Measurements from ENCODE around the gene GTF2F2.

Gene GTF2F2

GRCh38 chr13:45198041-45198440, 77.7 kb downstream of the GTF2F2 start:
- no CpG with 5 or more reads among the region's 2 CpGs for WGBS, 2 donors (ENCODE audit: extremely low coverage in 2 of 2, insufficient read length in 2 of 2, insufficient replicate concordance in 1 of 2)
- no peaks in the 10 kb centered on the region for H3K4me1 ChIP-seq (ENCODE audit: control insufficient read depth in 2 of 2, insufficient read depth in 1 of 2, low read depth in 1 of 2, low read length in 2 of 2)
- no peak overlapping the region for H2BK120ac ChIP-seq (ENCODE audit: low read depth, low read length)
- no peak overlapping the region for H3K9ac ChIP-seq (ENCODE audit: low read depth, low read length, poor library complexity)
- no peak overlapping the region for H2BK15ac ChIP-seq (ENCODE audit: low read length)
- no peak overlapping the region for H2AFZ ChIP-seq (ENCODE audit: low read length)
- H3K36me3 ChIP-seq (replicated peaks in 1 of 2; ENCODE audit: control insufficient read depth in 2 of 2, insufficient read depth in 2 of 2, low read length in 2 of 2), result peaks cover 0 to 16% of the 10 kb centered on the region in 2 donors
- H3K4ac ChIP-seq (ENCODE audit: low read length), result no peak overlapping the region
- DNase-seq (ENCODE audit: low spot score), result no peak
- H3K4me3 ChIP-seq (ENCODE audit: low read length in 2 of 2), result no peak overlapping the region
- H3K27ac ChIP-seq (replicated peaks; ENCODE audit: low read length), result no peak overlapping the region
- no peak overlapping the region for H2BK5ac ChIP-seq (ENCODE audit: low read length)
- H2BK12ac ChIP-seq (ENCODE audit: low read length), result no peak overlapping the region
- no peaks in the 10 kb centered on the region for H3K27me3 ChIP-seq (ENCODE audit: control insufficient read depth in 3 of 3, insufficient read depth in 3 of 3, low read depth in 1 of 3, low read length in 3 of 3)
- H3K4me2 ChIP-seq (ENCODE audit: insufficient read depth, low read length, poor library complexity, severe bottlenecking), result no peak overlapping the region
- H3K9me3 ChIP-seq (replicated peaks in 1 of 2; ENCODE audit: control insufficient read depth in 2 of 2, insufficient read depth in 1 of 2, low read depth in 1 of 2, low read length in 2 of 2), result no peaks in the 10 kb centered on the region
- no peak overlapping the region for H2AK5ac ChIP-seq (ENCODE audit: low read depth, low read length)
- H3K23ac ChIP-seq (ENCODE audit: low read depth, low read length, poor library complexity), result no peak overlapping the region
- H3K14ac ChIP-seq (ENCODE audit: low read length), result no peak overlapping the region
- H3K79me1 ChIP-seq (ENCODE audit: low read depth, low read length), result peaks cover 2% of the 10 kb centered on the region
- H3K18ac ChIP-seq (ENCODE audit: low read length), result no peak overlapping the region
- no peak overlapping the region for H4K8ac ChIP-seq (ENCODE audit: low read depth, low read length)
- H4K91ac ChIP-seq (ENCODE audit: low read depth, low read length, poor library complexity), result no peak overlapping the region

GRCh38 chr13:45198924-45199323, 78.6 kb downstream of the GTF2F2 start:
- Histone ChIP-seq H3K4me2 (ENCODE audit: insufficient read depth, low read length, poor library complexity, severe bottlenecking) (no peak overlapping the region), H2AFZ (ENCODE audit: low read length) (no peak overlapping the region), H2BK15ac (ENCODE audit: low read length) (no peak overlapping the region), H2BK12ac (ENCODE audit: low read length) (no peak overlapping the region), H4K91ac (ENCODE audit: low read depth, low read length, poor library complexity) (no peak overlapping the region), H3K18ac (ENCODE audit: low read length) (no peak overlapping the region), H3K36me3 (replicated peaks in 1 of 2; ENCODE audit: control insufficient read depth in 2 of 2, insufficient read depth in 2 of 2, low read length in 2 of 2) (peaks cover 0 to 16% of the 10 kb centered on the region in 2 donors), H3K4me1 (ENCODE audit: control insufficient read depth in 2 of 2, insufficient read depth in 1 of 2, low read depth in 1 of 2, low read length in 2 of 2) (no peaks in the 10 kb centered on the region), H2BK120ac (ENCODE audit: low read depth, low read length) (no peak overlapping the region), H3K79me1 (ENCODE audit: low read depth, low read length) (peaks cover 2% of the 10 kb centered on the region), H4K8ac (ENCODE audit: low read depth, low read length) (no peak overlapping the region), H2AK5ac (ENCODE audit: low read depth, low read length) (no peak overlapping the region), H3K9ac (ENCODE audit: low read depth, low read length, poor library complexity) (no peak overlapping the region), H3K4ac (ENCODE audit: low read length) (no peak overlapping the region), H2BK5ac (ENCODE audit: low read length) (no peak overlapping the region), H3K9me3 (replicated peaks in 1 of 2; ENCODE audit: control insufficient read depth in 2 of 2, insufficient read depth in 1 of 2, low read depth in 1 of 2, low read length in 2 of 2) (no peaks in the 10 kb centered on the region), H3K14ac (ENCODE audit: low read length) (no peak overlapping the region), H3K23ac (ENCODE audit: low read depth, low read length, poor library complexity) (no peak overlapping the region), H3K27me3 (ENCODE audit: control insufficient read depth in 3 of 3, insufficient read depth in 3 of 3, low read depth in 1 of 3, low read length in 3 of 3) (no peaks in the 10 kb centered on the region), H3K27ac (replicated peaks; ENCODE audit: low read length) (no peak overlapping the region), H3K4me3 (ENCODE audit: low read length in 2 of 2) (no peak overlapping the region)
- DNase-seq (ENCODE audit: low spot score), result no peak
- no CpG with 5 or more reads among the region's 3 CpGs for WGBS, 2 donors (ENCODE audit: extremely low coverage in 2 of 2, insufficient read length in 2 of 2, insufficient replicate concordance in 1 of 2)

- H3K27me3 ChIP-seq (ENCODE audit: control insufficient read depth in 3 of 3, insufficient read depth in 3 of 3, low read depth in 1 of 3, low read length in 3 of 3), result no peaks in the 10 kb centered on the region
- H4K8ac ChIP-seq (ENCODE audit: low read depth, low read length), result no peak overlapping the region
- no CpG with 5 or more reads among the region's 4 CpGs for WGBS, 2 donors (ENCODE audit: extremely low coverage in 2 of 2, insufficient read length in 2 of 2, insufficient replicate concordance in 1 of 2)
- no peak overlapping the region for H3K4ac ChIP-seq (ENCODE audit: low read length)
- H2BK15ac ChIP-seq (ENCODE audit: low read length), result no peak overlapping the region
- no peak for DNase-seq (ENCODE audit: low spot score)
- no peaks in the 10 kb centered on the region for H3K4me1 ChIP-seq (ENCODE audit: control insufficient read depth in 2 of 2, insufficient read depth in 1 of 2, low read depth in 1 of 2, low read length in 2 of 2)
- no peak overlapping the region for H4K91ac ChIP-seq (ENCODE audit: low read depth, low read length, poor library complexity)
- H3K23ac ChIP-seq (ENCODE audit: low read depth, low read length, poor library complexity), result no peak overlapping the region
- H3K9ac ChIP-seq (ENCODE audit: low read depth, low read length, poor library complexity), result no peak overlapping the region
- no peak overlapping the region for H2BK120ac ChIP-seq (ENCODE audit: low read depth, low read length)
- no peak overlapping the region for H3K18ac ChIP-seq (ENCODE audit: low read length)
- no peak overlapping the region for H3K4me3 ChIP-seq (ENCODE audit: low read length in 2 of 2)
- H2BK5ac ChIP-seq (ENCODE audit: low read length), result no peak overlapping the region
- no peak overlapping the region for H2AK5ac ChIP-seq (ENCODE audit: low read depth, low read length)
- H3K27ac ChIP-seq (replicated peaks; ENCODE audit: low read length), result no peak overlapping the region
- no peak overlapping the region for H3K4me2 ChIP-seq (ENCODE audit: insufficient read depth, low read length, poor library complexity, severe bottlenecking)
- H3K36me3 ChIP-seq (replicated peaks in 1 of 2; ENCODE audit: control insufficient read depth in 2 of 2, insufficient read depth in 2 of 2, low read length in 2 of 2), result peaks cover 0 to 16% of the 10 kb centered on the region in 2 donors
- H2BK12ac ChIP-seq (ENCODE audit: low read length), result no peak overlapping the region
- H3K79me1 ChIP-seq (ENCODE audit: low read depth, low read length), result peaks cover 2% of the 10 kb centered on the region
- H2AFZ ChIP-seq (ENCODE audit: low read length), result no peak overlapping the region
- H3K14ac ChIP-seq (ENCODE audit: low read length), result no peak overlapping the region
- H3K9me3 ChIP-seq (replicated peaks in 1 of 2; ENCODE audit: control insufficient read depth in 2 of 2, insufficient read depth in 1 of 2, low read depth in 1 of 2, low read length in 2 of 2), result no peaks in the 10 kb centered on the region
These were observed 79.4 kb downstream of the GTF2F2 start for GRCh38 chr13:45199711-45200110.

DNA sequence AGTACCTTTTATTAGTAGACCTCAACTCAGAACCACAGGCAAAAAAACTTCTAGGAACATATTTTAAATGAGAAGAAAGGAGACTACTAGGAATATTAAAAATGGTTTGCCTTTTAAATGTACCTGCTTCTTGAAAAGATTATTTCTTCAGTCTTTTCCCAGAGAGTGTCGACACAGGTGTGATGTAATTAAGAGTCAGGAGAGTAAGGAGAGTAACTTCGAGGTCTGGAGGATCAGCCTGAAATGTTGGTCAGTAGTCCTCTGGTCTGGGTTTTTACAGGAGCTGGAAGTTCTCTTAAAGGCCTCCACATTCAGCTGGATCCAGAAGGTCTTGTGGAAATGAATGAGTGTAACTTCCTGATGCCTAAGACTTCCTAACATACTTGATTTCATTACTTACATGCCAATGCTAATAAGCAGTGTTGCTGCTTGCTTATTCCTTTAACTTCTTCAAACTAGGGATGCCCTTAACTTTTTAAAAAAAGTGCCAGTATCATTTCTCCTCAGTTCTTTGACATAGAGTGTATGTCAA, 80.5 kb downstream of the GTF2F2 start, which contains the start of gene KCTD4:
Gene KCTD4 (minus strand): TSS at position 345 of the 532 bp plus-strand sequence. CDS start 6,478 bp downstream, outside the sequence.
- Histone ChIP-seq H3K27ac (replicated peaks; ENCODE audit: low read length) (no peak within 1 kb of the TSS), H2BK15ac (ENCODE audit: low read length) (no peak within 1 kb of the TSS), H3K4me2 (ENCODE audit: insufficient read depth, low read length, poor library complexity, severe bottlenecking) (no peak within 1 kb of the TSS), H3K36me3 (replicated peaks in 1 of 2; ENCODE audit: control insufficient read depth in 2 of 2, insufficient read depth in 2 of 2, low read length in 2 of 2) (peaks cover 0 to 16% of the 10 kb centered on the region in 2 donors), H2BK120ac (ENCODE audit: low read depth, low read length) (no peak within 1 kb of the TSS), H3K27me3 (ENCODE audit: control insufficient read depth in 3 of 3, insufficient read depth in 3 of 3, low read depth in 1 of 3, low read length in 3 of 3) (no peaks in the 10 kb centered on the region), H3K4ac (ENCODE audit: low read length) (no peak within 1 kb of the TSS), H4K91ac (ENCODE audit: low read depth, low read length, poor library complexity) (no peak within 1 kb of the TSS), H2BK5ac (ENCODE audit: low read length) (no peak within 1 kb of the TSS), H3K23ac (ENCODE audit: low read depth, low read length, poor library complexity) (no peak within 1 kb of the TSS), H2AK5ac (ENCODE audit: low read depth, low read length) (no peak within 1 kb of the TSS), H3K9ac (ENCODE audit: low read depth, low read length, poor library complexity) (no peak within 1 kb of the TSS), H3K4me1 (ENCODE audit: control insufficient read depth in 2 of 2, insufficient read depth in 1 of 2, low read depth in 1 of 2, low read length in 2 of 2) (no peaks in the 10 kb centered on the region), H3K9me3 (replicated peaks in 1 of 2; ENCODE audit: control insufficient read depth in 2 of 2, insufficient read depth in 1 of 2, low read depth in 1 of 2, low read length in 2 of 2) (no peaks in the 10 kb centered on the region), H3K18ac (ENCODE audit: low read length) (no peak within 1 kb of the TSS), H2AFZ (ENCODE audit: low read length) (no peak within 1 kb of the TSS), H3K14ac (ENCODE audit: low read length) (no peak within 1 kb of the TSS), H3K79me1 (ENCODE audit: low read depth, low read length) (peaks cover 2% of the 10 kb centered on the region), H4K8ac (ENCODE audit: low read depth, low read length) (no peak within 1 kb of the TSS), H2BK12ac (ENCODE audit: low read length) (no peak within 1 kb of the TSS), H3K4me3 (ENCODE audit: low read length in 2 of 2) (no peak within 1 kb of the TSS)
- DNase-seq (ENCODE audit: low spot score), result no peak
- no CpG with 5 or more reads among the region's 2 CpGs for WGBS, 2 donors (ENCODE audit: extremely low coverage in 2 of 2, insufficient read length in 2 of 2, insufficient replicate concordance in 1 of 2)
